HG03039 (cell line): ENCODE data around the gene CNIH2.
"Not testable (repeated sequence)": the region's sequence is repeated elsewhere in the genome, so short reads cannot be mapped to it uniquely, and the experiment has no call there.

Experiments used
- ATAC-seq: cut with Tn5 transposase; IDR thresholded peaks from one replicate; pipeline ENCODE4 v1.9.1; 2021; ENCODE audit warnings: mild to moderate bottlenecking, moderate library complexity; ENCODE audit not compliant: unreplicated experiment

CNIH2 gene

GRCh38 chr11:66313321-66314185 lies 35.6 kb downstream of the CNIH2 start:
- no peak for ATAC-seq

GRCh38 chr11:66314186-66314501 lies 36.2 kb downstream of the CNIH2 start:
- ATAC-seq: no peak

- no peak for ATAC-seq
Measured at GRCh38 chr11:66314561-66315497, 36.9 kb downstream of the CNIH2 start.

- no peak for ATAC-seq
Measured at GRCh38 chr11:66315498-66315885, 37.5 kb downstream of the CNIH2 start.

- no peak for ATAC-seq
Measured at GRCh38 chr11:66315921-66316811, 38.2 kb downstream of the CNIH2 start.

GRCh38 chr11:66316849-66317251 lies 38.9 kb downstream of the CNIH2 start, which contains the start of gene CD248:
Gene CD248 (minus strand): TSS chr11:66317044. CDS start chr11:66317027, 17 bp downstream.
- ATAC-seq: no peak

GRCh38 chr11:66317322-66317722 lies 39.3 kb downstream of the CNIH2 start:
- no peak for ATAC-seq

GRCh38 chr11:66317723-66318599 lies 40.0 kb downstream of the CNIH2 start:
- ATAC-seq: no peak

- ATAC-seq: no peak
Measured at GRCh38 chr11:66318600-66318970, 40.6 kb downstream of the CNIH2 start.

- not testable (repeated sequence) for ATAC-seq
Measured at GRCh38 chr11:66320289-66320688, 42.3 kb downstream of the CNIH2 start.

GRCh38 chr11:66320748-66321147 lies 42.8 kb downstream of the CNIH2 start:
- not testable (repeated sequence) for ATAC-seq

- ATAC-seq: no peak
Measured at GRCh38 chr11:66321606-66322005, 43.6 kb downstream of the CNIH2 start.

- no peak for ATAC-seq
Measured at GRCh38 chr11:66322732-66323427, 44.9 kb downstream of the CNIH2 start.

GRCh38 chr11:66323684-66324083 lies 45.7 kb downstream of the CNIH2 start:
- no peak for ATAC-seq

GRCh38 chr11:66324664-66325063 lies 46.7 kb downstream of the CNIH2 start:
- no peak for ATAC-seq

- ATAC-seq: no peak
Measured at GRCh38 chr11:66325263-66325671, 47.3 kb downstream of the CNIH2 start.

GRCh38 chr11:66326261-66327111 lies 48.5 kb downstream of the CNIH2 start:
- no peak for ATAC-seq
